Occipital lobe (tissue), 2 donors: ENCODE results near the gene RALGAPA2. TPM values are rescaled to one million over a fixed set of nuclear protein-coding genes. Genes with fewer than 3 reads are reported as not detected.
"Not testable (repeated sequence)": the region's sequence is repeated elsewhere in the genome, so short reads cannot be mapped to it uniquely, and the experiment has no call there.

Source experiments
- DNase-seq: peaks from one replicate; lab custom pipeline; 2025; lab: John Stamatoyannopoulos, UW
- total RNA-seq: library from RNA; depleted of rRNA; stranded (reverse); fragments of >200 nt; gene quantifications from one replicate; pipeline ENCODE4 v1.2.3, GENCODE V29; 2014

Gene RALGAPA2
- total RNA-seq, 1 donor from 2014 or later: 63.9 TPM

DNA sequence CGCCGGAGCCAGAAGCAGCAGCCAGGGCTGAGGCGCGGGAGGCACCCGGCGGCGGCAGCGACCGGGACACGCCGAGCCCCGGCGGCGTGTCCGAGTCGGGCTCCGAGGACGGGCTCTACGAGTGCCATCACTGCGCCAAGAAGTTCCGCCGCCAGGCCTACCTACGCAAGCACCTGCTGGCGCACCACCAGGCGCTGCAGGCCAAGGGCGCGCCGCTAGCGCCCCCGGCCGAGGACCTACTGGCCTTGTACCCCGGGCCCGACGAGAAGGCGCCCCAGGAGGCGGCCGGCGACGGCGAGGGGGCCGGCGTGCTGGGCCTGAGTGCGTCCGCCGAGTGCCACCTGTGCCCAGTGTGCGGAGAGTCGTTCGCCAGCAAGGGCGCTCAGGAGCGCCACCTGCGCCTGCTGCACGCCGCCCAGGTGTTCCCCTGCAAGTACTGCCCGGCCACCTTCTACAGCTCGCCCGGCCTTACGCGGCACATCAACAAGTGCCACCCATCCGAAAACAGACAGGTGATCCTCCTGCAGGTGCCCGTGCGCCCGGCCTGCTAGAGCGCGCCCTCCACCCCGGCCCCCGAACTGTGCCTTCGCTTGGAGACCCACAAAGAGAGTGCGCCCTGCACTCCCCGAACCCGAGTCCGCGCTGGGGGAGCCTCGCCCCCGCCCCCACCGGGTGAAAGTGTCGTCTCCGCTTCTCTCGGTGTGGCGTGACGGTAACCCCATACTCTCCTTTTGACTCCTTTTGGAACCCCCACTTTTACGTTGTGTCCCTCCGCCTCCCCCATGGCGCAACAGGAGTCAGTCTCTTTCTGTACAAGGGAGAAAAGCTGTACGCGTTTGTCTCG, 343.0 kb downstream of the RALGAPA2 start:
- DNase-seq: no peak

DNA sequence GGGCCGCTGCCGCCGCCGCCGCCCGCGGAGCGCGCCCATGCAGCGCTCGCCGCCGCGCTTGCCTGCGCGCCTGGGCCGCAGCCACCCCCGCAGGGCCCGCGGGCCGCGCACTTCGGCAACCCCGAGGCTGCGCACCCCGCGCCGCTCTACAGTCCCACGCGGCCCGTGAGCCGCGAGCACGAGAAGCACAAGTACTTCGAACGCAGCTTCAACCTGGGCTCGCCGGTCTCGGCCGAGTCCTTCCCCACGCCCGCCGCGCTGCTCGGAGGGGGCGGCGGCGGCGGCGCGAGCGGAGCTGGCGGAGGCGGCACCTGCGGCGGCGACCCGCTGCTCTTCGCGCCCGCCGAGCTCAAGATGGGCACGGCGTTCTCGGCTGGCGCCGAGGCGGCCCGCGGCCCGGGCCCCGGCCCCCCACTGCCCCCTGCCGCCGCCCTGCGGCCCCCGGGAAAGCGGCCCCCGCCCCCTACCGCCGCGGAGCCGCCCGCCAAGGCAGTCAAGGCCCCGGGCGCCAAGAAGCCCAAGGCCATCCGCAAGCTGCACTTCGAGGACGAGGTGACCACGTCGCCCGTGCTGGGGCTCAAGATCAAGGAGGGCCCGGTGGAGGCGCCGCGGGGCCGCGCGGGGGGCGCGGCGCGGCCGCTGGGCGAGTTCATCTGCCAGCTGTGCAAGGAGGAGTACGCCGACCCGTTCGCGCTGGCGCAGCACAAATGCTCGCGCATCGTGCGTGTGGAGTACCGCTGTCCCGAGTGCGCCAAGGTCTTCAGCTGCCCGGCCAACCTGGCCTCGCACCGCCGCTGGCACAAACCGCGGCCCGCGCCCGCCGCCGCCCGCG, 343.8 kb downstream of the RALGAPA2 start:
- DNase-seq: no peak

DNA sequence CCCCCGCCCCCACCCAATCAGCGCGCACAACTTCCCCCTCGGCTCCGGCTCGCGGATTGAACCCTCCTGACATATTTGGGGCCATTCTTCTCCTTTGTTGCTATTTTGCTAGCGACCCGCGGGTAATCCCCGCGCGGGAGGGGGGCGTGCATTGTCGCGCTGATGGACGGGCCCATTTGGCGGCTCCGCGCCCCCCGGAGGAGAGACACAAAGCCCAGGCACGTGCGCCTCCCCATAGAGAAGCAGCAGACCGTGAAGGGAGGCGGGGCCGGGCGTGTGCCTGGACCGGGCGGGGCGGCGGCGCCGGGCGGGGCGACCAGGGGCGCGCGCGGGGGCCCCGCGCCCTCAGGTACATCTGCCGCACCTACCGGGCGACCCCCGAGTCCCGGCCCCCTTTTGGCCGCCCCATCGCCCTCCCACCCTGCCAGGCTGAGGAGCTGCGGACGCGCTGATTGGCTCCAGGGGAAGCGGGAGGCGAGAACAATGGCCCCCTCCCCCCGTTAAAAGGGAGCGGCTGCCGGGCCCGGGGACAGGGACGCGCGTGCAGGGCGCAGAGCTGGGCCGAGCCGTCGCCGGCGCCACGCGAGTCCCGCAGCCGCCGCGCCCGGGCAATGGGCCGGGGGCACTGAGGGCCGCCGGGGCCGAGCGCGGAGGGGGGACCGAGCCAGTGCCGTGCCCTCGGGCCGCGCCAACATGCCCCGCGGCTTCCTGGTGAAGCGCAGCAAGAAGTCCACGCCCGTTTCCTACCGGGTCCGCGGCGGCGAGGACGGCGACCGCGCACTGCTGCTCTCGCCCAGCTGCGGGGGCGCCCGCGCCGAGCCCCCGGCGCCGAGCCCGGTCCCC, 344.6 kb downstream of the RALGAPA2 start, which contains the start of gene INSM1:
TSS of gene INSM1 (plus strand) at position 530 of the 843 bp plus-strand sequence. CDS start at position 694, 164 bp downstream.
- peak; percentile 38 for DNase-seq

DNA sequence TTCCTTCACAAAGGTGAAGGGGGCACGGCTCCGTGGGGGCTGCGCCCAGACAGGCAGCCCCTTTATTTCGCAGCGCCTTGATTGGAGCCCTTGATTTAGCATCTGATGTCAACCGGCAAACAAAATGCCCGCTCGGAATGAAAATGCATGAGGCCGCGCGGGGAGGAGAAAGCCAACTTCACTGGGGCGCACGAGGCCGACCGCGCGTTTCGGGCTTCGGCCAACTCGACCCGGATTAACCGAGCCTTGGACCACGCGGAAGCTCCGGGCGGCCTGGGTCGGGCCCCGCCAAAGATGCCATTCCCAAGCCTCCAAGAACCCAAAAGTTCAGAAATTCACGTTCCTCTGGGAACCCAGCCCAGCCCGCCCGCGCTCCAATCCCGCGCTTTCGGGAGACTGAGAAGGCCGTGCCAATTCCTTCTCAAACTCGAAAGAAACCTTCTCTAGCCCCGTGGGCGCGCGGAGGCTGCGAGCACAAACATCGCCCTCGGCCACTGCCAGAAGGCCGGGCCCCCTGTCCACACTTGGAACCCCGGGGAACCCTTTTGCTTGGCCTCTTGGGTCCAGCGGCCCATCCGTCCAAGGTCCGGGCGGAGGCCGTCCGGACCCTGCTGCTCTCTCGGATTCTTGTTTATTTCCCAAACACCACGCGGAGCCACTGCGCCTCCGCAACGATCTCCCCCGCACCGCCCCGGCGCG, 345.4 kb downstream of the RALGAPA2 start:
- DNase-seq: no peak

DNA sequence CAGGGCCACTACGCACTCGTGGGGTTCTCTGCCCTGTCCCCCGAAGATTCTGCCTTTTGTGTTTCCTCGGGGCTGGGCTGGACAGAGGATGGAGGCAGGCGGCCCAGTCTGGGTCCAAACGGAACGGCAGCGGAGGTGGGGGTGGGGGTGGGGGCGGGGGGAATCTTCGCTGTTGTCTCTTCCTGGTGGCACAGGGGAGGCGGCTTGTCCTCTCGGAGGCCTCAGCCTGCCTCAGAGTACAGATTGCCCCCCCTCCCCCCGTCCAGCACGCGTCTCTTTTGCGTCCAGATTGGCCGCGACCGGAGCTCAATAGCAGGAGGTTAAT, 345.9 kb downstream of the RALGAPA2 start:
- no peak for DNase-seq

DNA sequence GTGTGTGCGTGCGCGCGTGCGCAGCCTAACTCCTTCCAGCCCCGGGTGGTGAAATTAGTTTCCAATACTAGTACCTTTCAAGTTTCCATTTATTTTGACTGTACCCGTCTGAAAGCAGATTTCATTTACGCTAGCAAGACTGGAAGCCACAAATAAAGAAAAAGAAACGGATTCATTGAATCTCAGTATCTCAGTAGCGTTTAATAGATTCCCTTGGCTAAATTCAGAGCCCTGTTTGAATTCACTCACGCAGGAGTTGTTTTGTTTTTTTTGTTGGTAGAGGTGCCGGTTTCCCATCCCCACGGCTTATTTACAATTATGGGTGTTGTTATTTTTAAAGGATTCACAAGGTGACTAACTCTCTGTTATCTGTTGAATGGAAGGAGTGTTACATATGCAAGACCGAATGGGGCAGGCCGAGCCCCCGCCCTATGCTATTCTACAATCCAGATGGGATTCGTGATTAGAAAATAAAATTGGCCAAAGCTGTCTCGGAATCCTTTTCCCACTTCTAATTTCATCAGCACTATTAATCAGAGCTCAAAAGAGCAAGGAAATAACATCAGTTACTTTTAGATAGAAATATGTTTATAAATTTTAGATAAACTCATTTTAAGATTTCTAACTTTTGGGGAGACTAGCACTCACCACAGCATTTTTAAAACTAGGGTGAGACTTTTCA, 346.8 kb downstream of the RALGAPA2 start:
- DNase-seq: no peak

DNA sequence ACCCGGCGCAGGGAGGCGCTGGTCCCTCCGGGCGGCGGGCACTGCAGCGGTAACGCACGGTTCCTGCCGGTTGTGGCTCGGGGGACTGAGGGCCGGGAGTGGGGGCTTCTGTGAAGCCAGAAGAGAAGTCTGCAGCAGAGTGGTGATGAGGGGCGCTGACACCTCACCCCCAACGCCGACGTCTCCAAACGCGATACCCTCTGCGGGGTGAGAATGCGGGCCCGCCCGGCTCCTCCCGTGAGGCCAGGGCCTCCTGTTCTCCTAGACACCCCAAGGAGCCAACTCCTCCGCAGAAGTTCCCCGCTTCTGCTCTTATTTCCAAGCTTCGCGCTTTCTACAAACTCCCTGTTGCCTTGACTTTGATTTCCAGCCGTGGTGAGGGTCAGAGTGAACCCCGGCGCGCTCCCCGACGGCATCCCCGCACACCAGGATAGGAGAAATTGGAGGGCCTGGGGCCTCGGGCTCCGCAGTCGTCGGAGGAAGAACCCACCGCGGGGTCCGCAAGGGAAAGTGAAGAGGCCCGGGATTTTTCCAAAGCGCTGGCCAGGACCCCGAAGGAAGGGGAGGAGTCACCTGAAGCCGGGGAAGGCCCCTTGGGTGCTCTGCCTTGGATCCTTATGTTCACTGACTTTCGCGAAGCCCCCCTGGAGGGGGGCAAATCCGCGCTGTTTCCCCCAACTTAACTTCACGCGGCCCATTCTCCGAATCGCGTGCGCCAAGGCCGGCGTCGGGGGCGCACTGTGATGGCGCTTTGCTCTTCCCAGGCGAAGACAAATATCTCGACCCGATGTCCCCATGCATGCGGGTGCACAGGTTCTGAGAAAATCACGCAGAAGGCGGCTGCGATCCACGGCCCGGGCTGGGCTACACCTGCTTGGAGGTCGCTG, 347.6 kb downstream of the RALGAPA2 start:
- DNase-seq: no peak

DNA sequence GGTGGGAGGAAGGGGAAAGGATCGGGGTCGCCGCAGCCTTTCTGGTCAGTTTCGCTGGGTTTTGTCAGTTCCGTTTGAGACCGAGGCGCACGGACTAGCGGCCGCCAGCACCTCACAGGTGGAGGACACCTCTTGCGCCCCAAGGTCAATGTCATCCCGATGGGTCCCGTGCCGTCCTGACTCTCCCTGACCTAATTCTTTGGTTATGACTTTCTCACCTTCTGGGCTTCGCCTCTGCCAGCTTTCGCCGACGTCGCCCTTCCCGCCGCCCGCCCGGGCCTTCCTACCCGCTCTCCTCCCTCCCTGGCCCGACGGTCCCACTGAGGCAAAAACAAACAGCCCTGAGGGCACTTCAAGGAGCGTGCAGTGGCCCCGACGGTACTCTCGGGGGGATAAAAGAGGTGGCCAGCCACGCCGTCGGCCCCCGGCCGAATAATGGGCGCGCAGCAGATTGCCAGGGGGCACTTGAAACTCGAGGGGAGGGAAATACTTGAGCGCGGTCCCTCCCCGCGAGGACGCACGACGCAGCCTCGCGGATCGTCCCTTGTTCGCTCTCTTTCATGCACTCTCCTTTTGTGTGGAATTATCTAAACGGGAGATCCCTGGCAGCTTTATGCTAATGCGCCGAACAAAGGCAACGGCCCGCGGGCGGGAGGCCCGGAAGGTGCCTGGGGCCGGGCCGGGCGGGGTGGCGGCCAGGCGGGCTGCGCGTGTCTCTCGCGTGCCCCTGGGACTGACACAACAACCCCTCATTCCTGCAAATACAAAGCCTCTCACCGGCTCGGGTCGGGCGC, 348.4 kb downstream of the RALGAPA2 start:
- DNase-seq: no peak

DNA sequence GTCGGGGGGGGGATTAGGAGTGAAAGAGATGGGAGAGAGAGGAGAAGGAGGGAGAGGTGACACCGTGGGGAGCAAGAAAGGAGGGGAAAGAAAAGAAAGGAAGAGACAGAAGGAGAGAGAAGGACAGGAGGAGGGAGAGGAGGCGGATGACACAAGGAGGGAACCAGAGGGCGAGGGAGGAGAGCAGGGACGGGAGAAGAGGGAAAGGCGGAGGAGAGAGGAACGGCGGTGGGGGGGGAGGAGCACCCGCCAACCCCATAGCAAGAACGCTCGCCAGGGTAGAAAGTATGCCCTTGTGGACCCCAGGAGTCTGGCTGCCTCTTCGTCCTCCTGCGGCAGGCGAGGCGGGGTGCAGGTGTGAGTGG, 349.0 kb downstream of the RALGAPA2 start:
- no peak for DNase-seq

DNA sequence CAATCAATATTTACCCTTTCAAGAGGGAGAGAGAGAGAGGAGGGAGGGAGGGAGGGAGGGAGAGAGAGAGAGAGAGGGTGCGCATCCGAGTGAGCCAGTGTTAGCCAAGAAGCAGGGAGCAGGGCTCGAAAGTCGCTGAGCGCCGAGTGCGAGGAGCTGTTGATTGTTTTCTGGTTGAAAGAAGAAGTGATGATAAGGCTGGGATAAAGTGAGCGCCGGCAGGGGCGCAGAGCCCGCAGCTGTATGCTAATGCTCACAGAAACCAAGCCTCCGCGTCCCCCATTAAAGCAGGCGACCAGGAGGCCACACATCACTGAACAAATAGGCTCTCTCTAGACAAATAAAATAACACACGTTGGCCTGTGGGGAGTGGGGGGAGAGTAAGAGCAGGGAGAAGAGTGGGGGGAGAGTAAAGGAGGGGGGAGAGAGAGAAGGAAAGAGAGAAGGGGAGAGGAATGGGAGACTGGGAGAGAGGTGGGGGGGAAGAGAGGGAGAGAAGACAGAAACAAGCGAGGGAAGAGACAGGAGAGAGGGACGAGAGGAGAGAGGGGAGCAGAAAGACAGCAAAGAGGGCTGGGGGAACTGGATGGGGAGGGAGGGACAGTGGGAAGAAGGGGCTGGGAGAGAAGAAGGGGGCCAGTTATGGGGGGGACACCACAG, 349.5 kb downstream of the RALGAPA2 start:
- DNase-seq: no peak

DNA sequence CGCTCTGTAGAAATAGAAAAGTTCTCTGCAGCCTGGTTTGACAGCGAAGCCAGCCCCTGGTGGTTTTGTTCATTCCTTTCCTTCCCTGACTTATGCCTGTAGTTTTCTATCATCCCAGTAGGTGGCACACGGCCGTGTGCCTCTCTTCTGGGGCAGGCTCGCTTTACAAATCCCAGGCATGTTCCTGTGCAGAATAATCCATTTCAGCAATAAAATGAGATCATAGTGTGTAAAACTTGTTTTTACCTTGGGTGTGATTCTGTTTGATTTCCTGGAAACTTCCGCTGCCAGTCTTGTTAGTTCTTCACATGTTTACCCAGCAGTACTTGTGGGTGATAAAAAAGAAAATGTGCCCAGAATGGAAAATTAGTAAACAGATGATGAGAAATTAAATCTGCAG, 352.0 kb downstream of the RALGAPA2 start:
- peak; percentile 25 for DNase-seq

DNA sequence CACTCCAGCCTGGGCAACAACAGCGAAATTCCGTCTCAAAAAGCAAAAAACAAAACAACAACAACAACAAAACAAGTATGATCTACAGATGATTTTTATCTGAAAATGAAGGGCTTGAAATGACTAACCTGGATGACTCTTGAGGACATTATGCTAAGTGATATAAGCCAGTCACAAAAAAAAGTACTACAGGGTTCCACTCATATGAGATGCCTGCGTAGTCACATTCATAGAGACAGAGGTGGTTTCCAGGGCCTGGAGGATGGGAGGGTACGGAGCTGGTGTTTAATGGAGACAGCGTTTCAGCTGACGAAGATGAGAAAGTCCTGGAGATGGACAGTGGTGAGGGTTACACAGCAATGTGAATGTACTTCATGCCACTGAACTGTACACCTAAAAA, 352.8 kb downstream of the RALGAPA2 start:
- no peak for DNase-seq

DNA sequence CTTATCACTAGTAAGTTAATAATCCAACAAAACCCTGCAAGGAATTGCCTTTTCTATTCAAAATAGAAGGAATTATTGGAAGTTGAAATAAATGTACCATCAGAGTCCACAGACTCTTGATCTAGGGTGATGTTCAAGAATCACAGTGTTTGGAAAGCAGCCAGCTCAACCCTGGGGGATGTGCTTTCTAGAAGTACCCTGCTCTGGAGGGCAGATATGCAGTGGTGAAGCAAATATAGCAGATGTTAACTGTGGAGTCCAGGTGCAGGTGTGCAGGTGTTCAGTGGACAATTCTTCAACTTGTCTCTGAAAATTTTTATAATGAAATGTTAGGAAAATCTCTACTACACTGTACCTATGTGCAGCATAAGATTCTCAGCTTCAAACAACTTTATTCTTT, 353.6 kb downstream of the RALGAPA2 start:
- DNase-seq: no peak

DNA sequence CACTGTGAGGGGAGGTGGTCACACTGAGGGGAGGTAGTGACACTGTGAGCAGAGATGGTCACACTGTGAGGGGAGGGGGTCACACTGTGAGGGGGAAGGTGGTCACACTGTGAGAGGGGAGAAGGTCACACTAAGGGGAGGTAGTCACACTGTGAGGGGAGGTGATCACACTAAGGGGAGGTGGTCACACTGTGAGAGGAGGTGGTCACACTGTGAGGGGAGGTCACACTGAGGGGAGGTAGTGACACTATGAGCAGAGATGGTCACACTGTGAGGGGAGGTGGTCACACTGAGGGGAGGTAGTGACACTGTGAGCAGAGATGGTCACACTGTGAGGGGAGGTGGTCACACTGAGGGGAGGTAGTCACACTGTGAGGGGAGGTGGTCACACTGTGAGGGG, 356.9 kb downstream of the RALGAPA2 start:
- DNase-seq: not testable (repeated sequence)

DNA sequence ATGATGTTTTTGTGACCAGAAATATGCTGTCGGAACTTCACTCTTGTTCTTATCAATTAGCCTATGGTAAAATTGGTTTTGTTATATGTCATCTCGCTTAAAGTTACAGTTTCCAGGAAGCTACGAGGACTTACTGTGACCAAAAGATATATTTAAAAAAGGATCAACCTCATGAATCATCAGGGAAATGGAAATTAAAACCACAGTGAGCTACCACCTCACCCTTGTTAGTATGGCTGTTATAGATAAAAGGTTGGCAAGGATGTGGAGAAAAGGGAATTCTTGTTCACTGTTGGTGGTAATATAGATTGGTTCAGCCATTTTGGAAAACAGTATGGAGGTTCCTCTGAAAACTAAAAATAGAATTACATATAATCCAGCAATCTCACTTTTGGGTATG, 358.9 kb downstream of the RALGAPA2 start:
- DNase-seq: no peak

DNA sequence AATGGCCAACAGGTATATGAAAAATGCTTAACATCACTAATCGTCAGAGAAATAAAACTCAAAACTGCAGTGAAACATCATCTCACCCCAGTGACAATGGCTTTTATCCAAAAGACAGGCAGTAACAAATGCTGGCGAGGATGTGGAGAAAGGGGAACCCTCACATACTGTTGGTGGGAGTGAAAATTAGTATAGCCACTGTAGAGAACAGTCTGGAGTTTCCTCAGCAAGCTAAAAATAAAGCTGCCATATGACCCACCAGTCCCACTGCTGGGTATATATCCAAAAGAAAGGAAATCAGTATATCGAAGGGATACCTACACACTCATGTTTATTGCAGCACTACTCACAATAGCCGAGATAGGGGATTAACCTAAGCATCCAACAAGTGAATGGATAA, 368.0 kb downstream of the RALGAPA2 start:
- no peak for DNase-seq

DNA sequence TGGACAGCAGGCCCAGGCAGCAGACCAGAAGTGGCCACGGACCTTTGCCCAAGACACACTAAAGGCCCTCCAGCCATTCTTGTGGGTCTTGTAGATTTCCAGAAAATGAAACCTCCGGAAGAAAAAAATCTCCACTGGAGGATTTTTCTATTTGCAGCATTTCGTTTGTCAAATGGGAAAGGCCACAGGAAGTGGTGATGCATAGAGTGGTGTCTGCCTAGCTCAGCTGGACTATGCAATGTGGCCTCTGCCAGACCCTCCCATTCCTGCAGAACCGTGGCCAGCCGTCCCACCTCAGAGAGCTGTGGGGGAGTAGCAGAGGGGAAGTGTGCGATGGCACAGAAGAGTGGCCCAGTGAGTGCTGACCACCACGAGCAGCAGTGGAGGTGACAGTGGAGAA, 368.5 kb downstream of the RALGAPA2 start:
- DNase-seq: no peak
